ENCODE results near the gene PBX2. TPM values are rescaled to one million over a fixed set of nuclear protein-coding genes. Genes with fewer than 3 reads are reported as not detected.
A peak's percentile ranks its signal among the peaks of the same experiment; 100 is the strongest.

Gene PBX2
- total and polyA plus RNA-seq, 10 of the 15 experiments (the other 5 are each of a cell fraction or from before 2014, with no cell fraction given), result 0.84 to 66.5 (median 20.6) TPM

DNA sequence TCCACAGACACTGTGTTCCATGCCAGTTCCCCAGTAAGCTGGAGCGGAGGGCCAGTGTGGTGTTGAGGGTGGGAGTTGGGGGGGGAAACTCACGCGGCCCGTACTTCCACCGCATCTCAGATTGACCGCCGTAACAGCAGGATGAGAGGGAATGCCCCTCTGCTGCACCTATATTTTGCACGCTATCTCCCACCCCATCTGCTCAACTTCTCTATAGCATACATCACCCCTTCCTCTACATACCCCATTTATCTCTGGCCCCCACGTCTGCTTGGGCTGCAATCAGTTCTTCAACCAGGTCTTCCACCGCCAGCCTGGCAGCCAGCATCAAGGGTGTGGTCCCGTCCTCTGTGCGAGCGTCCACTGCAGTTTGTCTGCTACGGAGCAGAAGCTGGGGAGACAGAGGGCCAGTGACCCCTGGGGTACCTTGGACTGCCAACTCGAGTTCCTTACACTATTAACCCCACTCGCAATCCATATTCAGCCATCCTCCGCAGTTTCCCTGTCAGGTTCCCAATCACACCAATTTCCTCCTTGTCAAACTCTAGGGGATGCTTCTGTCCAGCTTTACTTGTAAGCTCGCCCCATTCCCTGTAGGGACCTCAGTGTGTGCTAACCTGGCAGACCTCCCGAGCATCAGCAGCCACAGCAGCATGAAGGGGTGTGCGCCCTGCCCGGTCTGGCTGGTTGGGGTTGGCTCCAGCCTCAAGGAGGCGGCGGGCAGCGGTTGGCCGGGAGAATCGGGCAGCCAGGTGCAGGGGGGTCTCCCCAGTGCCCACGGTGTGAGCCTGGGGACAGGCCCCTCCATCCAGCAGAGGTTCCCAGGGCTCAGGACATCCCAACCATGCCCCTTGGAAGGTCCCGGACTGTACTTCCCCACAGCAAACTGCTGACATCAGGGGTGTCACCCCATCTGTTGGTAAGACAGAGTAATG lies 6.9 kb upstream of the PBX2 start (continued):
- TF ChIP-seq USF1 (IDR thresholded peaks at IDR 0.05; ENCODE audit: borderline replicate concordance, extremely low read length, insufficient read depth, low read depth, low read length) (no peak), RCOR1 (conservative IDR thresholded peaks at IDR 0.05; ENCODE audit: low read depth, low read length) (no peak), HDGF (IDR thresholded peaks at IDR 0.05) (no peak; the same call in 1 of the 2 replicates)

DNA sequence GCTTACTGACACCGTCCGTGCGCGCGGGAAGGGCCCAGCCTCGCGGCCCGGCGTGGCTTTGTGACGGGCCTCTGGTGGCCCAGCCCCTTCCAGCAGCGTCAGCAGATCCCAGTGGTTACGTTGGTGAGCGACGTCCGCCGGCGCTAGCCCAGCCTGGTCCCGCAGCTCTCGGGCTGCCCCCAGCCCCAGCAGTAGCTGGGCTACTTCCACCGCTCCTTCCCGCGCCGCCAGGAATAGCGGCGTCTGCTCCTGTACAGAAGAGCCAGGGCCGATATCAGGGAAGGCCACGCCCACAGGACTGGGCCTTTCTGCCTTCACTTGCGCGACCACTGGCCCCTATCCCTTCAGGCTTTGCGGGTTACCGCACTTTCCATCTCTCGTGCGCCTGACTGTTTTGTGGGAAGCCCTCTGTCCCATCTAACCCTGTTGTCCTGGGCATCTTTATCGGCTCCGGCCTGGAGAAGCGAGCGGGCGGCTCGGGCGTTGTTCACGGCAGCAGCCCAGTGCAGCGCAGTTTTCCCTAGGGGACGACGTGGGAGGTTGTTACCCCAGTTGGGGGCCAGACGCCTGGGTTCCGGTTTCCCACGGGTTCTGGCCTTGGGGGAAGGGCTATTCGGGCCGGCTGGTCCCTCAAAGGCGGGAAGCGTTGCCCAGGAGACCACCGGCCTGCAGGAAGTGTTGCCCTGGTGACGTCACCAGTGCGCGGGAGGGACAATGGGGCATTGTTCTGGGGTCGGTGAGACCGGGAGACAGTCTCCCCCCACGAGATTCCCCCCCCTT lies 6.1 kb upstream of the PBX2 start:
- H4K20me1 ChIP-seq (ENCODE audit: control insufficient read depth, insufficient read depth), result no peaks in the 10 kb centered on the region
- ChIA-PET RAD21 (ENCODE audit: unreplicated experiment) (interaction anchor here (0.6 to 1.8 kb wide), 21 partner anchors 13 to 657 kb away, joined by 3 to 17 read pairs (median 4); partner anchors contain the start of genes AGPAT1, ATF6B, CLIC1 and DXO), POLR2A (interaction anchor here (0.6 to 2.6 kb wide), 24 partner anchors 11 to 1216 kb away, joined by 3 to 51 read pairs (median 4); partner anchors contain the start of genes AGPAT1, ATF6B, EGFL8 and FKBPL), SMC1A (ENCODE audit: uncharacterized antibody, unreplicated experiment) (interaction anchor here (0.6 to 1.9 kb wide), 11 partner anchors 8 to 237 kb away, joined by 3 to 17 read pairs (median 3); partner anchors contain the start of genes AGPAT1, ATF6B, FKBPL and NELFE), CTCF (interaction anchor here (0.6 to 4.2 kb wide), 20 partner anchors 9 to 642 kb away, joined by 3 to 35 read pairs (median 4); partner anchors contain the start of genes AGPAT1, ATF6B, EGFL8 and FKBPL)
- H3K4me3 ChIP-seq, result peak overlapping the region; percentile 76
- H3K4me2 ChIP-seq (ENCODE audit: control insufficient read depth, insufficient read depth), result peak overlapping the region; percentile 79
- H3K79me2 ChIP-seq (ENCODE audit: control insufficient read depth, insufficient read depth, low read length), result peaks cover 25% of the 10 kb centered on the region
- no peaks in the 10 kb centered on the region for H3K9me3 ChIP-seq (replicated peaks; ENCODE audit: control insufficient read depth, insufficient read depth, low read length)
- no peaks in the 10 kb centered on the region for H3K27me3 ChIP-seq (replicated peaks in 1 of 2; ENCODE audit: control insufficient read depth in 2 of 2, insufficient read depth in 2 of 2, low read length in 1 of 2)
- ATAC-seq (peak; percentile 82), FAIRE-seq (peak; percentile 57), DNase-seq (ENCODE audit: low read depth, low spot score) (peak; percentile 48)
- peak overlapping the region; percentile 84 for H2AFZ ChIP-seq (ENCODE audit: control insufficient read depth, low read depth, low read length)
- WGBS (ENCODE audit: insufficient coverage, insufficient replicate concordance, low lambda C conversion rate, missing lambda C conversion rate), result under 1% methylated on average over 58 of the region's 58 CpGs
- in situ Hi-C loops (cut with MboI), result no loop called here
- BruUV-seq (replicated peaks), result TSS peak; percentile 86
- H3K27ac ChIP-seq (ENCODE audit: control insufficient read depth, insufficient read depth), result peak overlapping the region; percentile 99
- intact Hi-C loops (cut with micrococcal nuclease; ENCODE audit: unreplicated experiment), result loop anchor here (1.0 to 5.0 kb wide), 2 partner anchors 41 to 77 kb away; no protein-coding TSS in a partner anchor
- no peaks in the 10 kb centered on the region; a peak in 1 of 4 replicates for H3K36me3 ChIP-seq (ENCODE audit: control insufficient read depth in 2 of 2, insufficient read depth in 2 of 2, low read length in 1 of 2)
- peaks cover 26% of the 10 kb centered on the region for H3K4me1 ChIP-seq (ENCODE audit: control insufficient read depth, insufficient read depth, low read length)
- H3K9ac ChIP-seq (ENCODE audit: control insufficient read depth, insufficient read depth, low read length), result peak overlapping the region; percentile 100
- TF ChIP-seq JUND (IDR thresholded peaks at IDR 0.05; ENCODE audit: low read depth, low read length) (peak; percentile 86), BHLHE40 (IDR thresholded peaks at IDR 0.05; ENCODE audit: borderline replicate concordance in 1 of 2, low read depth in 2 of 2, low read length in 1 of 2) (peak; percentile 76 to 91; a peak in 3 of 4 replicates), REST (IDR thresholded peaks at IDR 0.05; ENCODE audit: low read depth, low read length) (no peak)
- TF ChIP-seq, protein P1, sequence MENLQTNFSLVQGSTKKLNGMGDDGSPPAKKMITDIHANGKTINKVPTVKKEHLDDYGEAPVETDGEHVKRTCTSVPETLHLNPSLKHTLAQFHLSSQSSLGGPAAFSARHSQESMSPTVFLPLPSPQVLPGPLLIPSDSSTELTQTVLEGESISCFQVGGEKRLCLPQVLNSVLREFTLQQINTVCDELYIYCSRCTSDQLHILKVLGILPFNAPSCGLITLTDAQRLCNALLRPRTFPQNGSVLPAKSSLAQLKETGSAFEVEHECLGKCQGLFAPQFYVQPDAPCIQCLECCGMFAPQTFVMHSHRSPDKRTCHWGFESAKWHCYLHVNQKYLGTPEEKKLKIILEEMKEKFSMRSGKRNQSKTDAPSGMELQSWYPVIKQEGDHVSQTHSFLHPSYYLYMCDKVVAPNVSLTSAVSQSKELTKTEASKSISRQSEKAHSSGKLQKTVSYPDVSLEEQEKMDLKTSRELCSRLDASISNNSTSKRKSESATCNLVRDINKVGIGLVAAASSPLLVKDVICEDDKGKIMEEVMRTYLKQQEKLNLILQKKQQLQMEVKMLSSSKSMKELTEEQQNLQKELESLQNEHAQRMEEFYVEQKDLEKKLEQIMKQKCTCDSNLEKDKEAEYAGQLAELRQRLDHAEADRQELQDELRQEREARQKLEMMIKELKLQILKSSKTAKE (IDR thresholded peaks at IDR 0.05; ENCODE audit: low read depth, poor library complexity, severe bottlenecking), result peak; percentile 68
- TF ChIP-seq, protein P2, sequence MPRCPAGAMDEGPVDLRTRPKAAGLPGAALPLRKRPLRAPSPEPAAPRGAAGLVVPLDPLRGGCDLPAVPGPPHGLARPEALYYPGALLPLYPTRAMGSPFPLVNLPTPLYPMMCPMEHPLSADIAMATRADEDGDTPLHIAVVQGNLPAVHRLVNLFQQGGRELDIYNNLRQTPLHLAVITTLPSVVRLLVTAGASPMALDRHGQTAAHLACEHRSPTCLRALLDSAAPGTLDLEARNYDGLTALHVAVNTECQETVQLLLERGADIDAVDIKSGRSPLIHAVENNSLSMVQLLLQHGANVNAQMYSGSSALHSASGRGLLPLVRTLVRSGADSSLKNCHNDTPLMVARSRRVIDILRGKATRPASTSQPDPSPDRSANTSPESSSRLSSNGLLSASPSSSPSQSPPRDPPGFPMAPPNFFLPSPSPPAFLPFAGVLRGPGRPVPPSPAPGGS (IDR thresholded peaks at IDR 0.05; ENCODE audit: borderline replicate concordance, insufficient read depth, low read depth, low read length, poor library complexity, severe bottlenecking), result peak; percentile 84
